Activated CD4-positive, CD25-positive, alpha-beta regulatory T cell treated with anti-CD3 and anti-CD28 coated beads, Interleukin-2, amount 50 U/mL, for 16 hours (primary cell): ENCODE data around the gene CD300C.
"Not testable (repeated sequence)": the region's sequence is repeated elsewhere in the genome, so short reads cannot be mapped to it uniquely, and the experiment has no call there.

Experiments used
- DNase-seq: peaks from one replicate; pipeline ENCODE4 v3.0.0-alpha.2; 2020; ENCODE audit warnings: low read depth, low spot score

CD300C gene

GRCh38 chr17:74532115-74532514 lies 13.8 kb downstream of the CD300C start:
- no peak for DNase-seq

- DNase-seq: no peak
These were observed 14.6 kb downstream of the CD300C start, which contains the start of gene CD300LB for GRCh38 chr17:74531231-74531761. TSS of gene CD300LB (minus strand) at chr17:74531475. CDS start at chr17:74531350, 125 bp downstream.

DNA sequence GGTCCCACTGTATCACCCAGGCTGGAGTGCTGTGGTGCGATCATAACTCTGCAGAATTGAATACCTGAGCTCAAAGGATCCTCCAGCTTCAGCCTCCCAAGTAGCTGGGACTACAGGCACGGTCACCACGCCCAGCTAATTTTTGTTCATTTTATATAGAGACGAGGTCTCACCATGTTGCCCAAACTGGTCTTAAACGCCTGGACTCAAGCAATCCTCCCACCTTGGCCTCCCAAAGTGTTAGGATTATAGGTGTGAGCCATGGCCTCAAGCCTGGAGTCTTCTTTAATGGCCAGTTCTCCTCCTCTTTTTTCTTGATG lies 15.1 kb downstream of the CD300C start:
- DNase-seq: no peak

GRCh38 chr17:74529243-74529642 lies 16.7 kb downstream of the CD300C start:
- DNase-seq: no peak

GRCh38 chr17:74528491-74529199 lies 17.3 kb downstream of the CD300C start:
- no peak for DNase-seq

DNA sequence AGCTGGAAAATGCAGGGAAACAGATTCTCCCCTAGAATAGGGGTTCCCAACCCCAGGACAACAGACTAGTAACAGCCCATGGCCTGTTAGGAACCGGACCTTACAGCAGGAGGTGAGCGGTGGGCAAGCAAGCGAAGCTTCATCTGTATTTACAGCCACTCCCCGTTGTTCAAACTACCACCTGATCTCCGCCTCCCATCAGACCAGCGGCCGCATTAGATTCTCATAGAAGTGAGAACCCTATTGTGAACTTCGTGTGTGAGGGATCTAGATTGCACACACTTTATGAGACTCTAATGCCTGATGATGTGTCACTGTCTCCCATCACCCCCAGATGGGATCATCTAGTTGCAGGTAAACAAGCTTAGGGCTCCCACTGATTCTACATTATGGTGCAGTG lies 18.2 kb downstream of the CD300C start:
- DNase-seq: no peak

GRCh38 chr17:74527081-74527480 lies 18.8 kb downstream of the CD300C start:
- DNase-seq: no peak

- no peak for DNase-seq
These were observed 19.2 kb downstream of the CD300C start for GRCh38 chr17:74526681-74527080.

GRCh38 chr17:74525781-74526288 lies 20.1 kb downstream of the CD300C start:
- DNase-seq: no peak

DNA sequence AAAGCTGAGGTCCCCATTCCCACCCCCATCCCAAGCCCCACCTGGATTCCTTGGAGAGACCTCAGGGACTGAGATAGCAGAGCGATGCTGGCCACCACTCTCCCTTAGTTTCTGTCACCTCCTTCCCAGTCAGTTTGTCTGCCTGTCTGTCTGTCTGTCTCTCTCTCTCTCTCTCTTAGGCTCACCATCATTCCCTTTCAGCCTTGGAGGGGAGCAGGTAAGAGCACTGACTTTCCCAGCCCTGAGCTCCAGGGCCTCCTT lies 20.5 kb downstream of the CD300C start:
- DNase-seq: no peak

DNA sequence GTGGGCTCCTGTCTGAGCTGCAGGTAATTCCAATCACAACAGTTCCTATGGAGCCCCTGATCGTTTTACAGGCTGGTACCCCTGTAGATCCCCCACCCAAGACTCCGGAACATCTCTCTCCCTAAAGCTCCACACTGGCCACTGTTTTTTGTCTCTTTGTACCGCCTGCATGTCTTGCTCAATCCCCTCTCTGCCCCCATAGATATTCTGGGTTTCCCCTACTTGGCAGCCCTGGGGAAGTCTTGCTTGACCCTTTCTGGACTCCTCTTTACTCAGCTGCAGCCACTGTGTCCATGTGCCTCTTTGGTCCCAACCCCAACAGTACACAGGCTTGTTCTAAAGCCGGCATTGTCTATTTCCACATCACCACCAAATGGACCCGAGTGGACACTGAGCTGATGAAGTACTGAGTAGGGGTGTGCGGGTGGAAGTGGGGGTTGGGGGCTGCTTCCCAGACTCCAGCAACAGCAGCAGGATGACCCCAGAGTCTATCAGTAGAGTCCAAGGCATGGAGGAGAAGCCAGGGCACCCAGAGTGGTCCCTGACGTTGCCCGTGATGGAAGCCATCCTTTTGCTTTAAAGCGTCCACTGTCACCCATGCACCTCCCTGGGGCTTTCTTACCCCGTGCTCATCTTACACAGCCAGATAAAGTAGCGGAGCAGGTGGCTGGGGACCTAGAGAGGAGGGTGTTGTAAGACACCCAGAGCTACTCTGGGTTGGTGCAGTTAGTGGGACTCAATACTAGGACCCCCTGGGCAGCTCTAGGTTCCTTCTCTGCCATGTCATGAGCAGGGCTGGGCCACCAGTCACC lies 21.1 kb downstream of the CD300C start:
- DNase-seq: no peak

GRCh38 chr17:74523308-74523707 lies 22.6 kb downstream of the CD300C start:
- no peak for DNase-seq

DNA sequence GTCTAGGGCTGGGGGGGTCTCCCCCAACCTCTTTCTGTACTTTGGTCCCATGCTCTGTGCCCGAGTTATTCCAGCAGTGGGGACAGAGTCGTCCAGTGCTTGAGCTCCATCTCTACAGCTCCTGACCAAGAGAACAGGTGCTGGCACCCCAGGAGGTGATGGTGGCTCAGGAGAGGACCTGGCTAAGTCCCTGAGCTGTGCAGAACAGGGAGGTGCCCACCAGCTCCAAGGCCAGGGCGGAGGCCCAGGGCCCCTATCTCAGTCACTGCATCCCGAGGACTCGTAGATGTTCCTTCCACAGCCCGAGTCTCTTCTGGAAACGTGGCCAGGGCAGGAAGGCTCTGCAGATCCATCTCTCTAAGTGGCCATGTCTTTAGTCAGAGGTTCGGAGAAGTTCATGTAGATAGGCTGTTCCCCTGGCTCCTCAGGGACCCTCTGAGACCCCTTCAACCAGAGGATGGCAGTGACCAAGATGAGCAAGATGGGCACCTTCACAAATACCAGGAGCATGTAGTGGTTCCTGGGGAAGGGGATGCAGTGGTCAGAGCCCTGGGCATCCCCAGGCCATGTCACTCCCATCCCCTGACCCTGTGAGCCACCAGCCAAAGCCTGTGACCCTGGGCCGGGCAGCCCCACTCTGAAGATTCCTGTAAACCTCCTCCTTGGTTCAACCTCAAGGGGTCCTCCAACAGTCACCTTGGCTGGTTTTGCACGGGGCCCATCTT lies 23.4 kb downstream of the CD300C start:
- no peak for DNase-seq

DNA sequence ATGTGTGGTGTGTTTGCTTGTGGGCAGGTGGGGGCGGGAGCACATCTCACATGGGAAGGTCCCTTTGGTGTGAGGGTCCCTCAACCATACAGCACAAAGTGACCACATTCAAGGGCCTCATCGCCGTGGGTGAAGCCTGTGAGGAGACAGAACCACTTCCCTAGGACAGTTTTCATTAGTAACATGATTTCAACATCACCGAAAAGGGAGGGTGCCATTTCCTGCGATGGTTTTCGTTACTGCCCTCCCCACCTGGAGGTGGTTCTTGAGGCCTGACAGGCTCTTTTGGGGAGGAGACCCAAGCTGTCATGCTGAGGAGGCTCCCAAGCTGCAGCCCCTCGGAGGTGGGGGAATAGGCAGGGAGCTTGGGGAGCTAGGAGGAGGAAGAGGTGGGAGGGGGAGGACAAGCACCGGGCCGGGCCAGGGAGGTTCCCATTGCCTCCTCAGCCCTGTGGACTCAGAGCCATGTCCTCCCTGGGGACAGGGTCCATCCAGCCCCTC lies 24.2 kb downstream of the CD300C start:
- DNase-seq: no peak

- no peak for DNase-seq
These were observed 25.0 kb downstream of the CD300C start for GRCh38 chr17:74520790-74521480.

GRCh38 chr17:74520016-74520434 lies 25.9 kb downstream of the CD300C start:
- no peak for DNase-seq

- not testable (repeated sequence) for DNase-seq
These were observed 27.4 kb downstream of the CD300C start for GRCh38 chr17:74518413-74518981.

- no peak for DNase-seq
These were observed 29.2 kb downstream of the CD300C start for GRCh38 chr17:74516561-74517328.

GRCh38 chr17:74515941-74516340 lies 30.0 kb downstream of the CD300C start:
- no peak for DNase-seq

- no peak for DNase-seq
These were observed 31.1 kb downstream of the CD300C start for GRCh38 chr17:74514632-74515334.
